HuH-7.5 (cell line): ENCODE data around the gene FBXL5.

Experiments used
- DNase-seq: peaks from one replicate; pipeline ENCODE4 v3.0.0; 2011; ENCODE audit warnings: low spot score

Gene FBXL5

GRCh38 chr4:15655223-15656037 is at the start of gene FBXL5:
TSS of gene FBXL5 (minus strand) at chr4:15655357. CDS start at chr4:15655287, 70 bp downstream.
- peak; percentile 98 for DNase-seq

- no peak for DNase-seq
Observed at GRCh38 chr4:15704129-15704528, 49.0 kb upstream of the FBXL5 start.

- no peak for DNase-seq
Observed at GRCh38 chr4:15703439-15703838, 48.3 kb upstream of the FBXL5 start.

GRCh38 chr4:15702941-15703403 is 47.8 kb upstream of the FBXL5 start, which contains the start of gene BST1:
TSS of gene BST1 (plus strand) at chr4:15703065. CDS start at chr4:15703145, 80 bp downstream.
- DNase-seq = no peak

GRCh38 chr4:15696866-15697265 is 41.7 kb upstream of the FBXL5 start:
- DNase-seq = no peak

GRCh38 chr4:15695729-15696128 is 40.6 kb upstream of the FBXL5 start:
- DNase-seq = no peak

- no peak for DNase-seq
Observed at GRCh38 chr4:15695240-15695699, 40.1 kb upstream of the FBXL5 start.

GRCh38 chr4:15694431-15694830 is 39.3 kb upstream of the FBXL5 start:
- no peak for DNase-seq

GRCh38 chr4:15692602-15693001 is 37.4 kb upstream of the FBXL5 start:
- no peak for DNase-seq

- DNase-seq = no peak
Observed at GRCh38 chr4:15691346-15692135, 36.4 kb upstream of the FBXL5 start.

GRCh38 chr4:15690020-15690809 is 35.1 kb upstream of the FBXL5 start:
- no peak for DNase-seq

GRCh38 chr4:15689540-15689939 is 34.4 kb upstream of the FBXL5 start:
- no peak for DNase-seq

- DNase-seq = no peak
Observed at GRCh38 chr4:15688051-15688450, 32.9 kb upstream of the FBXL5 start.

- no peak for DNase-seq
Observed at GRCh38 chr4:15684498-15684897, 29.3 kb upstream of the FBXL5 start.

GRCh38 chr4:15683143-15683495 is 28.0 kb upstream of the FBXL5 start:
- no peak for DNase-seq

GRCh38 chr4:15682242-15683142 is 27.3 kb upstream of the FBXL5 start:
- no peak for DNase-seq

- peak; percentile 89 for DNase-seq
Observed at GRCh38 chr4:15681372-15682241, 26.4 kb upstream of the FBXL5 start, which contains the start of gene FAM200B. TSS of gene FAM200B (plus strand) at chr4:15681827. CDS start at chr4:15686978, 5,151 bp downstream.

- no peak for DNase-seq
Observed at GRCh38 chr4:15681067-15681371, 25.9 kb upstream of the FBXL5 start.

- DNase-seq = no peak
Observed at GRCh38 chr4:15677507-15677988, 22.4 kb upstream of the FBXL5 start.

GRCh38 chr4:15676899-15677298 is 21.7 kb upstream of the FBXL5 start:
- DNase-seq = no peak
